NCI-H1092 treated with DMSO at 0.1 percent for 48 hours (cell line): Measurements from ENCODE around the gene REEP5.
"Not testable (repeated sequence)": the region's sequence is repeated elsewhere in the genome, so short reads cannot be mapped to it uniquely, and the experiment has no call there.

ENCODE experiments used
- DNase-seq: peaks from one replicate; lab custom pipeline; 2025; lab: John Stamatoyannopoulos, UW

The REEP5 gene

GRCh38 chr5:112933105-112933504 lies 11.1 kb upstream of the REEP5 start:
- DNase-seq, result no peak

GRCh38 chr5:112931473-112931872 lies 9.4 kb upstream of the REEP5 start:
- no peak for DNase-seq

GRCh38 chr5:112930082-112930344 lies 8.0 kb upstream of the REEP5 start:
- no peak for DNase-seq

GRCh38 chr5:112929336-112930081 lies 7.5 kb upstream of the REEP5 start:
- DNase-seq, result no peak

GRCh38 chr5:112923988-112924387 lies 2.0 kb upstream of the REEP5 start:
- DNase-seq, result no peak

DNA sequence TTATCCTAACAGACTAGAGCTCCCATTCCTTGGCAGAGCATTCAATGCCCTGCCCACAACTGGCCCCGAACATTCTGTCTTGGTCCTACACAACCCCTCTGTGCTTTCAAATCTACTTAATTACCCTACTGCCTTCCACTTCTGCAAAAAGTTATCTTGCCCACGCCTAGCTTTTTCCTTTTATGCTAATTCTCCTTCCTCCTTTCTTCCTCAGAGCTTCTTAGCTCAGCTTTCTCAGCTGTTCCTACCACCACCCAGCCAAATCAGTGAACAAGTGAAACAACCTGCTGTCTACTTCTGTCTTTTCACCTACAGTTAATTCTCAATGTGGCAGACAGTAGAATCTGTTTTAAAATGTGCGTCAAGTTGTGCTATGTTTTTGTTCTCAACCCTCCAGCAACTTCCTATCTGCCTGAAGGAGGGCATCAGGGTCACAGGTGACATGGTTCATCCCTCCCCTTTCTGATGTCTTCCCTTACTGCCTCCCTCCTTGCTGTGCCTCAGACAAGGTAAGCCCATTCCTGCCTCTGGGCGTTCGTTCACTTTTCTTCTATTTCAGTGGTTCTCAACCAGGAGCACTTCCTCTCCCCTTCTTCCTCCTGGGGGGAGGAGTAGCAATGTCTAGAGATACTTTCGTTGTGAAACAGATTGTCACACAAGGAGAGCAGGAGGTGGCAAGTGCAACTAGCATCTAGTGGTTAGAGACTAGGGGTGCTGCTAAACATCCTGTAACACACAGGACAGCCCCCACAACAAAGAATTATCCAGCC lies 1.3 kb upstream of the REEP5 start:
- no peak for DNase-seq

GRCh38 chr5:112921026-112921832 lies 798 bp downstream of the REEP5 start:
- peak; percentile 51 for DNase-seq

DNA sequence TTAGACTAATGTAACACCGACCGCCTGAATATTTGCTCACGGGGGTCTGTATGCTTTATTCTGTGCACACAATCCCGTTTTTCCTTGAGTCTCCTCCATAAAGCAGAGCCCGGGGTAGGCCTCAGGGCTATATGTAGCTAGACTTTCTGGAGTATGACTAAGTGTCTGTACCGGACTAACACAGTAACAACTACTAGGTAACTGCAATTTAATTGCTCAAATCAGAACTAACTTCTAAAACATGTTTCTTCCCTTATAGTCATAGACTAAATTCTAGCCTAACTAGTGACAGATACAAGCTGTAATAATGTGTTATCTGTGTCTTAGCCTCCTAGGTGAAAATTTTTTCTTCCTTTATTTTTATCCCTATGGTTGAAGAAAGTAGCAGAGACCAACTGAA lies 2.1 kb downstream of the REEP5 start:
- no peak for DNase-seq

GRCh38 chr5:112918679-112919078 lies 3.3 kb downstream of the REEP5 start:
- no peak for DNase-seq

- no peak for DNase-seq
Observed at GRCh38 chr5:112918136-112918535, 3.9 kb downstream of the REEP5 start.

DNA sequence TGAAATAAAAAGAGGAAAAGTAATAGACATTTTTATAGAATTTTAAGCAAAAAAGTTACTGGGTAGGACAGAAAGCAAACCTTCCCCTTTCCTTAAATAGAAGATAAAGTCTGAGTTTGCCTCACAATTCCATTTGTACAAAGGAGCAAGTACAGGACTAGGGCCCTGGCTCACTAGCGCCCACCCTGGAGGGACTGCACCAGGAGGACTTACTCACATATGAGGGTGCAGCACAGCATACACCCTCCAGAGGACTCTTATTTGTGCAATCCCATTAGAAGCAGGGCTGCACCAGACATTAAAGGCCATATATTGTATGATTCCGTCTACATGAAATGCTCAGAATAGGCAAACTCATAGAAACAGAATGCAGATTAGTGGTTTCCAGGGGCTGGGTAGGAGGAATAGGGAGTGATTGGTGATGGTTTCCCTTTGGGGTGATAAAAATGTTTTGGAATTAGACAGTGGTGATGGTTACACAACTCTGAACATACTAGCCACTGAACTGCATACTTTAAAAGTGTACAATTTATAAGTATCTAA lies 4.5 kb downstream of the REEP5 start:
- no peak for DNase-seq

- DNase-seq, result no peak
Observed at GRCh38 chr5:112915831-112916230, 6.2 kb downstream of the REEP5 start.

- DNase-seq, result no peak
Observed at GRCh38 chr5:112914584-112914983, 7.4 kb downstream of the REEP5 start.

- DNase-seq, result no peak
Observed at GRCh38 chr5:112910529-112910928, 11.5 kb downstream of the REEP5 start.

DNA sequence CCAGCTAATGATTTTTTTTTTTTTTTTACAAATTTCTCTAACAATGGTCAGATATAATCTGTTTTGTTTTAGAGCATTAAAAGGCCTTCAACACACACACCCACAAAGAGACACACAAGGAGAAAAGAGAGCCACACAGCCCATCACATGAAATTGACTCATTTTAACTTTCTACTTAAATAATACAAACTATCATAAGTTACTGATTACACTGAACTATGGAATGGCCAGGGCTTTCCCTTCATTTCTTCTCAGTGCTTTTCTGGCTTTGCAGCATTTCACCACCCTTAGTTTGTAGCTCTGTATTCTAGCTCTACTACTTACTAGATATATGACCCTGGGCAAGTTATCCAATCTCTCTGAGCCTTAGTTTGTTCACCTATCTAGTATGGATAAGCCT lies 13.2 kb downstream of the REEP5 start:
- no peak for DNase-seq

GRCh38 chr5:112907166-112907631 lies 14.8 kb downstream of the REEP5 start:
- no peak for DNase-seq

GRCh38 chr5:112906637-112907036 lies 15.4 kb downstream of the REEP5 start:
- no peak for DNase-seq

- DNase-seq, result not testable (repeated sequence)
Observed at GRCh38 chr5:112904996-112905395, 17.0 kb downstream of the REEP5 start.

GRCh38 chr5:112902561-112902960 lies 19.5 kb downstream of the REEP5 start:
- DNase-seq, result no peak

DNA sequence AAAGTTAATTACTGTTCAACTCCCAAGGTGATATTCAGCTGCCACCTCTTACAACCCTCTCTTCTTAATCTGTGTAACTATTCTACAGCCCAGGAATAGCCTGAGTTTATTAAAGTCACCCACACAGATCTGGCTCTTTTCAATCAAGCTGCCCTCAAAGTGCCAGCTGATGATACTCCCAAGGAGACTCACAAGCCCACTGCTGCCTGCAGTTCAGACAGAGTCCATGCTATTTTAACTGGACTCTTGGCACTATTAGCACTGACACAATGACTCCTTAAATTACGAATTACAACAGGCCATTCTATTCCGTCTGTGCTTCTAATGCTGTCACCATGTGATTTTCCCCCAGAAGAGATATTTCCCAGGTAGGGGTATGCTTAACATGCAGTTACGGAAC lies 26.3 kb downstream of the REEP5 start:
- no peak for DNase-seq

- no peak for DNase-seq
Observed at GRCh38 chr5:112892776-112893175, 29.3 kb downstream of the REEP5 start.

- not testable (repeated sequence) for DNase-seq
Observed at GRCh38 chr5:112892066-112892465, 30.0 kb downstream of the REEP5 start.

DNA sequence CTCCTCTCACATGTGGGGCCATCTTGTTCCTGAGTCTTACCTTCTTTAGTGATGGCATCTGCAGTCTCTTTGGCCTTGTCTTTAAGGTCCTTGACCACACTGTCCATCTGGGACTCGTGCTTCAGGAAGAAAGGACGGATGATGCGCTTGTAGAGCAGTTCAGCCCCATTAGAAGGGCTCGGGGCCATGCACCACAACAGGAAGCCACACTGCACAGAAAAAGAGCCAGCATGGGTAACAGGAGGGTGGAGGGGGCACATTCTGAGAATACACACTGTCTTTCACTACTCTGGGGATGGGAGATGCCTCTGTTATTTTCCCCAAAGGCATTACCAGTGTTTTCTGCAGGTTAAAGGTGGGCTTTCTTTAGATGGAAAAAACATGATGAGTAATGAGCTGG lies 35.1 kb downstream of the REEP5 start:
- DNase-seq, result no peak
